Left kidney (tissue), 8 donors: ENCODE results near the gene STXBP5. TPM values are rescaled to one million over a fixed set of nuclear protein-coding genes. Genes with fewer than 3 reads are reported as not detected.

Experiments used
- DNase-seq: peaks from one replicate; pipeline ENCODE4 v3.0.0-alpha.2; 2013
- long read RNA-seq, 8 donors: transcript quantifications; one replicate each; lab custom pipeline, GENCODE V29; 2026
- polyA plus RNA-seq: library from polyadenylated mRNA; unstranded; fragments of 120-200 nt; gene quantifications from one replicate; pipeline ENCODE4 v1.2.1, GENCODE V29; 2013; ENCODE audit not compliant: insufficient read length

STXBP5 gene
- polyA plus RNA-seq: 17.8 TPM
- long read RNA-seq, donor 1, partial matches to known transcripts: 12 of 12 reads
- long read RNA-seq, donor 1, other reads (novel, unspliced or antisense): 0 of 12 reads
- long read RNA-seq, donor 2, full-length matches to known transcripts: 1 of 1 reads
- long read RNA-seq, donor 2, partial matches to known transcripts: 0 of 1 reads
- long read RNA-seq, donor 2, other reads (novel, unspliced or antisense): 0 of 1 reads
- long read RNA-seq, donor 3: 0 reads
- long read RNA-seq, donor 4: 0 reads
- long read RNA-seq, donor 5: 0 reads
- long read RNA-seq, donor 6, partial matches to known transcripts: 0 of 1 reads
- long read RNA-seq, donor 6, other reads (novel, unspliced or antisense): 0 of 1 reads
- long read RNA-seq, donor 7, partial matches to known transcripts: 7 of 7 reads
- long read RNA-seq, donor 7, other reads (novel, unspliced or antisense): 0 of 7 reads
- long read RNA-seq, donor 8: 0 reads

DNA sequence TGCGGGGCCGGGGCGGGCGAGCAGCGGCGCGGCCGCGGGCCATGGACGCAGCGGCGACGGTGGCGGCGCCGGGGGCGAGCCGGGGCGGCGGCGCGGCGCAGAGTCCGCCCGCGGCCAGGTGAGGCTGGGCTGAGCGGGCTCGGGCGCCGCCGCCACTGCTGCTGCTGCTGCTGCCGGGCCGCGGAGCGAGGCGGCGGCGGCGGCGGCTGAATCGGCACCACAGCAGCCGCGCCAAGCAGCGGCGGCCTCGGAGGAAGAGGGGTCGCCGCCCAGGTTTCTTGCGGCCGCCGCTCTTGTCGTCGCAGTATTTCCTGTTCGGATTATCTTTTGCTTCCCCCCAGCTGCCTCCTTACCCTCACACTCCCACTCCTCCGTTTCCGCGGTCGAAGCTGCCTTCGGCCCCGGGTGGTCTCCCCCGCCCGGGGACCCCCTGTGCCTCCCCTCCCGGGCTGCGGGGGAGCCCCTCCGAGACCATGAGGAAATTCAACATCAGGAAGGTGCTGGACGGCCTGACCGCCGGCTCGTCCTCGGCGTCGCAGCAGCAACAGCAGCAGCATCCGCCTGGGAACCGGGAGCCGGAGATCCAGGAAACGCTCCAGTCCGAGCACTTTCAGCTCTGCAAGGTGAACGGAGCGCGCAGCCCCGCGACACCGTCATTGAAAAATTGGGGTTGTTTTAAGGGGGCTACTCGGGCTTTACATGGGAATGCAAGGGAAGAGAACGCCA, at the start of gene STXBP5:
STXBP5 (plus strand) TSS at position 358 of the 726 bp plus-strand sequence; CDS start at position 474, 116 bp downstream.
- no peak for DNase-seq

DNA sequence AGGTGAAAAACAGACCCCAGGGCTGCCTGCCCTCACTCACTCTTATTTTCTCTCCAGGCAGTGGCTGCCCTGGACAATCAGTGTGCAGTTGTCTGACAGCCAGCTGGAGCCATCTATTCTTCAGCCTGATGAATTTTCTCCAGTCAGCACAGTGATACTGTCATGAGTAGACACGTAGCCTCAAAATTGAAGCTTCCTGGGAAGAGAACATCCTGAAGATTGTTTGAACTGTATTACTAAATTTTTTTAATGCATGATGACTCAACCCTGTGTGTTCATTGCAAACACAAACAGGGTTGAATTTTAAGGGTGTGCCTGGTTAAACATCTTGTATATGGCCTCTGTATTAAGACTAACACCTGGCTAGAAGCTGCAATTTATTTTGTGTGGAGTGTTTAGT, 49.8 kb upstream of the STXBP5 start:
- DNase-seq: no peak

DNA sequence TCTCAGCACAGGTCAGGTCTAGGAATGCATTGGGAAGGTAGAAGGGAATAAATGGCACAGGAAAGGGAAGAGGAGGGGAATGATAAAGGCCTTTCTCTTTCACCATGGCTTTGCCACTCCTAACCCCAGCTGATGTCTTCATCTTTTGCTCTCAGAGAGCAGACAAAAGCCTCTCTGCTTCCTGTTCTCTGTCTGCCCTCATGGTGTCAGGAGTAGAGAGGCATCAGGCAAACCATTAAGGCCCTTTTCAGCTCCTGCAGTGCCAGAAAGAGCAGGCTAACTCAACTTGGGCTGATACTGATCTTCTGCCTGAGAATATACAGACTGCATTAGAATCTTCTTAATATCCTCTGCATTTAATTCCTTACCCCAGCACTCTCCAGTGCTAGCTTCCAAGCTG, 48.0 kb upstream of the STXBP5 start:
- no peak for DNase-seq

DNA sequence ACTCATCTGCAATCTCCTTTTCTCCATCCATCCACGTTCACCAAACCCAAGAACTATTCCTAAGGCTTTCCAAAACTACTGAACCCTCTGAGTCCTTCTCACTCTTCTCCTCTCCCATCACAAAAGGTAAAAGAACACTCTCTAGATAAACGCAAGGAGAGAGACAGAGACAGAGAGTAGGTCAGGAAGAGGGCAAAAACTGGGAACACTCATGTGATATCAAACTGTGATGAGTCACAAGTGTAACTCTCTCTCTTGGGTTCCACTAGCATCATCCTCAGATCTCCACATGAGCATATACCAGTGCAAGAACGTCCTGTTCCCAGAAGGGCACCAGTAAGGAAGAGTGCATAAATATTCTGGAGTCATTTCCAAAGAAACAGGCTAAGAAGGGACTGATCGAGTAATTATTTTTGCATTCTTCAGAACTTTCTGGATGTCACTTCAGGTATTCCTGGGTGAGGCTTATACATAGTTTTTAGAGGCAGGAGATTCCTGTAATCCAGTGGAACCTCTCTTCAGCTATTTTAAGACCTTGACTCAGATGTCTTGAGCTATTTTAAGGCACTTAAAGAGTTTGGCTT, 47.3 kb upstream of the STXBP5 start:
- DNase-seq: no peak

DNA sequence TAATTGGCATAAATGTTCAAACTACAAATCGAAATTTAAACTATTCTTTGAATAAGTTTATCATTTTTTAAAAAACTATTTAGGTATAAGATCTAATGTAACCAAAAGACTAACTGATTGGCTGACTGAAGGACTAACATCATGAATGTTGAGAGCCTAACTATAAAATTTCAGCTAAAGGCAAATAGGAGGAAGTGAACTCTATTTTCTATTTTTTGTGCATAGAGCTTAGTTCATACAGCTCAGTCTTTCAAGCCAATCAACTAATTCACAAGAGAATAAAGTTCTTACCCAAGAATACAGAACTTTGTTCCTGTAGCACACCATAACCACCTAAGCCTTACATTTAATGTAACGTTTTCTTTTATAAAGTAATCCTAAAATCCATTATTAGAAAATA, 46.3 kb upstream of the STXBP5 start:
- no peak for DNase-seq

DNA sequence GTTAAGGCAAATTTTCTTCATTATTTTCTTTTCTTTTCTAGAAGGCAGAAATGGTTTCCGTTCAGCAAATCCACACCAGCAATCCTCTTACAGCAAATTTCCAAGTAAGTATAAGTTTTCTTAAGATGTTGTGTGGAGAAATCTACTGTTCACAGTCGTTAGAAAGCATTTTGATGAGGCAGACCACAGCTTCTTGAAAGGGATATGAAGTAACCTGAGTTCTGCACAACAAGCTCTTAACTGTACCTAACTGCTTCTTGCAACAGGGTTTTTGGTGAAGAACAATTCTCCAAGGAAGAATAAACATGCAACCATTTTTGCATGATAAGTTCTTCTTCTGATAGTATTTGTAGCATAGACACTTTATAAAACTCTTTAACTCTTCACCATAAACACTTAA, 45.3 kb upstream of the STXBP5 start:
- DNase-seq: no peak

DNA sequence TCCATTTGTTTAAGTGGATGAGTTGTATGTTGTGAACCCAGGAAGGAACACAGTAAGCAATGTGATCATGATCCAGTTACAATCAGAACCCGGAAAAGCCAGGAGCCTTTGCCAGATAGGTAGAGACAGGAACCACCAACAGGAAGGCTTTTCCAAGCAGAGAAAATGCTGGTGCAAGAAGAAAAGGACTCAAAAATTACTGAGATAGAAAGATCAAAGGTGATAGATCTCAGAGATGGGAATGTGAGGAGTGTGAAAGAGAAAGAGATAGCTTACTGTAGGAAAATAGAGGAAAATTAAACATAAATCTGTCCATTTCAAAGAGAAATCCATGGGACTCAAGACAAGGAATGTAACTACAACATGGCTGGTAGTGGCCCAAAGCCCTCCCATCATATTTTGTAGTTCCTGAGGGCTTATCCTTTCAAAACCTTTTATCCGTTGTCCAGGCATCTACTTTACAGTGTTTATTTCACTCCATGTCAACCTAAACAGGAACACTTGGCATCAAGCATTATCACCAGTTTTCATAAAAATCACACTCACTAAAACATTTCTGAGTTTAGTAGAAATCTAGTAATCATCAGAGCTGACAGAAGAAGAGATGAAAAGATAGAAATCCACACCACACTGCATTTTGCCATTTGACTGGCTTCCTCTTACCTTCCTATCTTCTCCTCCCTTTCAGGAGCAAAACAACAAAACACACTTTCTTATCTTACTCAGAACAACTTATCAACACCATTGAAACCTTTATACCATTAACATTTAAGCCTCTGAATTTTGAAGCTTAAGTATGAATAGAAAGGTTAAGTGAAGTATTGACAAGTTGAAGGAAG, 44.5 kb upstream of the STXBP5 start:
- no peak for DNase-seq

DNA sequence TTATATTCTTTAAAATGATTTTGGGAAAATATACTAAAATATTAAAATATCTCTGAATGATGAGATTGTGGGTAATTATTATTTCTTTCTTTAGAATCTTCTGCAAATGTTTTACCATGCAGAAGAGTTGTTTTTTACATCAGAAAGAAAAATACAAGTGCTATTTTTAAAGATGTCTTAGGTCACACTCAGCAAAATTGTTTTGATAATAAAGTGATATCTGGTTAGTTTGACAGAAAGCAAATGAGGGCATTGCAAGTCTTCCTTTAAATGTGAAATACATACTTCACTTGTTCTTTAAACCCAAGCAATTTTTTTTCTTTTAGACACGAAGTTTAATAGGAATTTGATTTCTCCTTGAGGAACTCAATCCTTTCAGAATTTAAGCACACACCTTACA, 43.6 kb upstream of the STXBP5 start:
- no peak for DNase-seq

DNA sequence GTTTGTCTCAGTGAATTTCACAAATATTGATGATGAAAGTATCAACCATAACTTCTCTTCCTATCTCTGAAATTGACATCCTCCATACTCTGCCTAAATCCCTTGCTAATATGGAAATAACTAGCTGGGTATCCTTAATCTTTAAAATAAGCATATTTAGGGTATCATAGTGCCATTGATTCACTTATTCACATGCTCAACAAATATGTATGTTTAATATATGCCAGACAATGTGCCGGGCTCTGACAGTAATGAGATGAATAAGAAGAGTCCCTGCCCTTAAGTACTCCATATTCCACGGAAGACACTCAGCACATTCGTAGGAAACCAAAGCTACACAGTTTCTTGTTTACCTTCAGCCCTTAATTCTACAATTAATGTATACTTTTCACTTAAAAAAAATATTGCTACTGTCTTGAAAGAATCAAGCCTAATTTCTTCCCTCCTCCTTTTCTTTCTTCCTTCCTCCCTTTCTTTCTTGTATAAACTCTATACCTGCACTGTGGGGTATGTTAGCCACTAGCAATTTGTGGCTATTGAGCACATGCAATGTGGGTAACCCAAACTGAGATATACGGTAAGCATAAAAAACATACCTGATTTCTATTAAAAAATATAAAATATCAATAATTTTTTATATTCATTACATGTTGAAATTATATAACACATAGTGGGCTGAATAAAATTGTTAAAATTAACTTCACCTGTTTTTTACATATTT, 42.8 kb upstream of the STXBP5 start:
- no peak for DNase-seq

DNA sequence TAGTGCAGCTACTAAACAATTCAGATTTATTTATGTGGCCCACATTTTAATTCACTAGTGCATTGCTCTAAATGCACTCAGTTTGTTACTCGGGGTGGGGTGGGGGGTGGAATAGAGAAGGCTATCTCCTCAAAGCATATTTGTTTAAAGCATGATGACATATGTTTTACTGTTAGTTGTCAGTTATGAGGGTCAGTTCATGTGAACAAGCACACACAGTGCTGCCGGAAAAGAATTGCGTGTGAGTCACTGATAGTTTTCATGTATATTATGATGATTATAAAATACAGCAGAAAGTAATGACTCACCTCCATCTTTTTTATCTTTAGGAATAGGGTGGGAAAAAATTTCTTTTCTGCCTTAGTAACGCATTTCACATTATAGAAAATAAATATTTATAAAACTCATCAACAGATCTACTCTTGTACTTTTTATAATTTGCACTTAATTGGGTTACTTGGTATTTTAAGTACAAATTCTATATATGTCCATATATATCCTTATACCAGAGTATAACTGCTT, 42.2 kb upstream of the STXBP5 start:
- no peak for DNase-seq

DNA sequence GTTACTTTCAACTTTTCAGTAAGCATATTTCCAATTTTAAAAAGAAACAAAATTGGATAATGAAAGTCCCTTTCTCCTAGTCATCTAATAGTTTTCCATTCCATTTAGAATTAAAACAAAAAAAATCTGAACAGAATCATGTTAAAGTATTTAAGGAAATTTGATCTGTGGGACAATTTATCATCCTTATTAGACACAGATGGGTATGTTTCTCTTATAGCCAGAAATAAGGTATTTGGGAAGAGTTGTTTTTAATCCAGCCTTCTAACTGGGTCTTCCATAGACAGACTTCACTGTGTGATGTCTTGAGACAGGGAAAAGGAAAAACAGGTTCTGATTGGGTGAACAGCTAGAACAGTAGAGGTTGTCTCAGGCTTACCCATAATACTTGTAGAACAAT, 39.5 kb upstream of the STXBP5 start:
- DNase-seq: no peak

DNA sequence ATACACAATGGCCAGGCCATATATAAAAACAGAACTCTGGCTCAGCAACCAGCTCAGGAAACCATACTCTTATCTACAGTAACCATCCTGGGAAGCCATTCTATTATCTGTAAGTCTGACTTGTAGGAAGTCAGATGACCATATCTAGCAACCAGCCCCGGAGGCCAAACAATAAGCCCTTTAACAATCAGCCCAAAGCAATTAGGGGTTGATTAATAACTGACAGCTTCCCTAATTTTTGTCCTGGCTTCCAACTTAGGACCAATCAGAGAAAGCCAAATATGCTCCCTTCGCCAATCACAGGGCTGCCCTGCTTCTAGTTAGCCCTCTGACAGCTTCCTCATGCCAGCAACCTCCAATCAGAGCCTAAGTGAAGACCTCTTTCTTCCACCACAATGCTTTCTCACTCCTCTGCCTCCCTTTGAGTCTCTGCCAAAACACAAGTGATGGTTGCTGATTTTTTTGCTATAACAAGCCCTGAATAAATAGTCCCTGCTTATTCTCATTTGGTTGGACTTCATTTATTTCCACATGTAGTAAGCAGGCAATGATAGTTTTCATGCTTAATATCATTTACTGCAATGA, 37.8 kb upstream of the STXBP5 start:
- no peak for DNase-seq

DNA sequence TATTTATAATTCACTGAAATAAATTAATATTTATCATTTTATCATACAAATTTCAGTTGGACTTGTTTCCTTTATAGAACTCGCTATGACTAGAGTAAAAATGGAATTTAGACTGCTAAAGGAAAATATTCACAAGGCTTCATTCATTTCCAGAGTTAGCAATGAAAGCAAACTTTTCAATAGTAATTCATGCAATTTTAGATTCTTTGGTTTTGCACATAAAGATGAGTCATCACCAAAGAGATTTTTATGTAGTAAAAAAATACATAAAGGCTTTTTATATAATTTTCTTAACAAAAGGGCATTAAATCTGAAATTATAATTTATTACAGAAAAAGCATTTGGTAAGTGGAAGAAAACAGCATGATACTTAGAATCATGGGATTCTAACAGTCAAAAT, 37.2 kb upstream of the STXBP5 start:
- DNase-seq: no peak

DNA sequence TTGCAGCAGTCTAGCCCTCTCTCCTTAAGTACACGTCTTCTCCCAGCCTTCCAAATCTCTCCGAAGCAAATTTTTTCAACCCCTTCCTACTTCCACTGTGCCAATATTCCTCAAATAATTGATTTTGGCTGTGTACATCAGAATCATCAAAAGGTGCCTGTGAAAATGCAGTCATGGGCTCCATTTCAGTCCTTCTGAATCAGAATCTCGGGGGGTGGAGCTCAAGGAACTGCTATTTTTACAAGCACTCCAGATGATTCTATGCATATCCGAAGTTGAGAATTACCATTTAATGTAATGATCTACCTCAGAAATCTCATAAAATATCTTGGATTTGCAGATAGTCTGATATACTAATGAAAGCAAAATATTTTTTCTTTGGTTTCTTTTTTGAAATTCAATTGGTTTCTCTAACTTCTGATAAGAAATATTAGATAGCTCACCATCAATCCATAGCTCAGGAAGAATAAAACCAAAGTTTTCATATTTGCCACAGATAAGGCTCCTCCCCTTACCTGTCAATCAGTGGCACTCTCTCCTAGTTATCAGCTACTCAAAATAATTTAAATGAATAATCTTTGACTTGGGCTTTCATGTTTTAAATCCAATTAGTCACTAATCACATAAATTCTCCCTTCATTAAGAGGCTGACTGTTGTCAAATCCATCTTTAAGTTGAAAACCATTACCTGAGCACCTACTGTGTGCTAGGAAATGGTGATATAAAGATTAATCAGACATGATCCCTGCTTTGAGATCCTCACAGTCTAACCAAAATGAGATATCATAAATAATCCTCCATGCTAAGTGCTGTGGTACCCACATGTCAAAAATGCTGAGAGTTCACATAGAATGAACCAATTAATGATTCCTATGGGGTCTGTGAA, 36.4 kb upstream of the STXBP5 start:
- no peak for DNase-seq

DNA sequence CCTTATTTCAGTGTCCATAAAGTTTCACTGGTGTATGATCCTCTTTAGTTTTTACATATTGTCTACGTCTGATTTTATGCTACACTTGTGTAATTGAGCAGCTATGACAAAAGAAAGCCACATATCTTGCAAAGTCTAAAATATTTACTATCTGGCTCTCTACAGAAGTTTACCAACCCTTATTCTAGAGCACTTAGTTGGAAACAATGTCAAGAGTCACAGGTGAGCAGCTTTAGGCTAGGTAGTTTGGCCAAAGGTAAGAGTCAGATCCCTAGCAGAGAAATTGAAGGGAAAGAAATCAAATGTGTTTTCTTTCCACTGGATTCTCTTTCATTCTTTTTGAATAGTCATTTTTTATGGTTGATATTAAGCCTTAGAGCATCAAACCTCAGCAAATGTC, 34.7 kb upstream of the STXBP5 start:
- no peak for DNase-seq

DNA sequence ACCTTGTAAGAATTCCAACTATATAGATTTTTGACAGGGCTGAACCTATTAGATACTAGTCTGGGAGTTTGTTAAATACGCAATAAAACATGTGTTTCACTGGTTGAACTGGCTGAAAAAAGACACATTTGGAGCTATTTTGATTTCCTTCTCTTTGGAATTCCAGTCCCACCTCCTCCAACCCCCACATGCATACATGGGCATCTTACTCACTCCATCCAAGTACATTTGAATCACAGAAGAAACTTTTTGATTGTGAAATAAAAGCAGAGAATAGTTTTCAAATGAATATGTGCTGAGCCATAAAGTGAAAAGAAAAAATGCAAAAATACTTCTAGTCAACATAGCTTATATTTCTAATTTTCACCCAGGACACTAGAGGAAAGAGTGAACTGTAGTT, 33.9 kb upstream of the STXBP5 start:
- DNase-seq: no peak

DNA sequence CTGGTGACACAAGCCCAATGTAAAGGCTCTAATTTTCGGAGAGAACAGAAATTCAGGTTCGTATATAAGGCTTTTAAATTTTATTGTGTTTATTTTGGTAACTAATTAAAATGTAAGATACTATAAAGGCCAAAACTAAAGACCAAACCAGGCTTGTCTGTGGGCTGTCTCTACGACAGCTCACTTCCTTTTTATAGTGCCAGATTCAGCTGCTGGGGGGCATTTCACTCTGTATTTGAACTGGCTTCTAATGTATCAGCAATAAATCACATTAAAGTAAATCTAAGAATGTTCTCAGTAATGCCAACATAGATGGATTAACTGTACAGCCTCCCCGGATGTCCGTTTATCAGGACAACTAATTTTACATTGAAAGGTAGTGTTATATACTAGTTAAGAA, 31.1 kb upstream of the STXBP5 start:
- no peak for DNase-seq

DNA sequence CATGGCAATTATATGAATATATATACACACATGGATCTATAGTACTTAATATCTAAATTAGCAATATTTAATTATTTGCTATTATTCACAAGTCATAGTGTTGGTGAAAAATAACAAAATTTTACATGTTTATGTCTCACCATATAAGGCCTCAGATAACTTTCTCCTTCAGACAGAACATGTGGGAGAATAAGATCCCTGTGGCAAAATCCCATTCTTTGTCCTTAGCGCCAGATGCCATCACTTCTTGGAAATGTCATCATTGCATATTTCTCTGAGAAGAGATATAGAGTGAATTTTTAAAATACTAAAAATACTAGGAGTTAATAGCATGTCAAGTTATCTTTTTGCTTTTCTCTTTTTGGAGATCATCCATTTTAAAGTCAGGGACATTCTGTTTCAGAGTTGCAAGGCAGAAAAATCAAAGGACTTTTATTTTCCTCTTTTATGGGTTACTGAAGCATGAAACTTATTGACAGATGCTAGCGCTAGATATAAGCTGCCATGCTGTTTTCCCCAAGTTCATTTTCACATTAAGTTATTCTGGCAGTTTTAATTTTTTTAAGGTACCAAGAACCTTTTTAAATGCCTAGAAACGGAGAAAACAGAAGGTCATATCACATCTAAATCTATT, 30.4 kb upstream of the STXBP5 start:
- DNase-seq: no peak

DNA sequence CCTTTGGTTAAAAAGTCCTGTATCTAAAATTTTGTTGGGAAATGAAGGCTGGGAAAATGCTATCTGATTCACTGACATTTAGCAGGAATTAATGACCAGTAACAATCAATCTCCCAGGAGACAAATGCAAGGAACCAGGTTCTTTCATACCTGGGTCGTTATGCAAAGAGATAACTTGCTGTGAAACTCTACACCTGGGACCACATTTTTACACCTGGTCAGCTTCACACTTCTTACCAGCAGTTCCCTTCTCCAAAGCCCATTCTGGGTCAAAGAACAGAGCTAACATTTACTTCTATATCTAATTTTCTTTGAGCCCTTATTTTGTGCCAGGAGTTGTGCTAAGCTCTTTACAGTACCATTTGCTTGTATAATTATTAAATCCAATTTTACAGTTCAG, 27.4 kb upstream of the STXBP5 start:
- no peak for DNase-seq
